Fibroblast of lung (primary cell): ENCODE data around the gene GPRC6A. TPM values are rescaled to one million over a fixed set of nuclear protein-coding genes. Genes with fewer than 3 reads are reported as not detected.
A peak's percentile ranks its signal among the peaks of the same experiment; 100 is the strongest.
"Not testable (repeated sequence)": the region's sequence is repeated elsewhere in the genome, so short reads cannot be mapped to it uniquely, and the experiment has no call there.

ENCODE experiments used
- DNase-seq, 2 donors: peaks; one replicate each; pipeline versions ENCODE4 v3.0.0 to v3.0.0-alpha.2; 2010; ENCODE audit warnings: low read depth in 2 of 2
- H2AFZ ChIP-seq: 2 replicates; pipeline ENCODE4 v1.5.1; 2012; ENCODE audit warnings: low read length, control low read depth, inconsistent platforms
- H3K27ac ChIP-seq: 2 replicates; pipeline ENCODE4 v1.5.1; 2011; ENCODE audit warnings: low read length, control low read depth; ENCODE audit not compliant: insufficient read depth
- H3K27me3 ChIP-seq: 2 replicates; pipeline ENCODE4 v1.5.1; 2011; ENCODE audit warnings: mild to moderate bottlenecking, low read length; ENCODE audit not compliant: control insufficient read depth, insufficient read depth
- H3K36me3 ChIP-seq: 2 replicates; pipeline ENCODE4 v1.5.1; 2011; ENCODE audit warnings: low read length; ENCODE audit not compliant: control insufficient read depth, insufficient read depth
- H3K4me1 ChIP-seq: 2 replicates; pipeline ENCODE4 v1.5.1; 2011; ENCODE audit warnings: low read length; ENCODE audit not compliant: control insufficient read depth, insufficient read depth; ENCODE audit errors: extremely low read depth
- H3K4me2 ChIP-seq: 2 replicates; pipeline ENCODE4 v1.5.1; 2011; ENCODE audit warnings: low read length, control low read depth; ENCODE audit not compliant: insufficient read depth; ENCODE audit errors: extremely low read depth
- H3K4me3 ChIP-seq, 4 experiments: fragments of 200-600 bp in 1 of 4; sonication (generic) in 1 of 4; replicated peaks in 1 of 4; 2 replicates each; pipeline ENCODE4 v1.5.1; 2011 to 2016; ENCODE audit warnings: low read length in 4 of 4, low read depth in 3 of 4, mild to moderate bottlenecking in 3 of 4, control low read depth in 2 of 4, inconsistent platforms in 1 of 4, mixed read lengths in 1 of 4; ENCODE audit not compliant: insufficient read depth in 1 of 4; ENCODE audit errors: control extremely low read depth in 1 of 4
- H3K79me2 ChIP-seq: 2 replicates; pipeline ENCODE4 v1.5.1; 2012; ENCODE audit warnings: mild to moderate bottlenecking, low read length, inconsistent platforms; ENCODE audit not compliant: control insufficient read depth, insufficient read depth
- H3K9ac ChIP-seq: 2 replicates; pipeline ENCODE4 v1.5.1; 2011; ENCODE audit warnings: mild to moderate bottlenecking, low read length, control low read depth; ENCODE audit not compliant: insufficient read depth
- H3K9me3 ChIP-seq: 2 replicates; pipeline ENCODE4 v1.5.1; 2012; ENCODE audit warnings: low read depth, low read length; ENCODE audit not compliant: control insufficient read depth, insufficient read depth
- H4K20me1 ChIP-seq: 2 replicates; pipeline ENCODE4 v1.5.1; 2011; ENCODE audit warnings: low read length; ENCODE audit not compliant: control insufficient read depth, insufficient read depth; ENCODE audit errors: extremely low read depth
- CTCF ChIP-seq, 2 donors: IDR thresholded peaks in 1 of 2; conservative IDR thresholded peaks in 1 of 2; 1 replicate in 1 of 2; 2 replicates in 1 of 2; pipeline ENCODE4 v1.5.1; 2011 to 2012; ENCODE audit warnings: low read length in 2 of 2, control low read depth in 1 of 2, inconsistent platforms in 1 of 2, low read depth in 1 of 2, mild to moderate bottlenecking in 1 of 2
- EZH2 ChIP-seq: IDR thresholded peaks from 2 replicates; pipeline ENCODE4 v1.5.1; 2012; ENCODE audit warnings: low read length, control low read depth, mild to moderate bottlenecking; ENCODE audit errors: missing control alignments
- polyA plus RNA-seq, 2 donors: library from polyadenylated mRNA; depleted of rRNA in 1 of 2; stranded (reverse) in 1 of 2; unstranded in 1 of 2; fragments of >200 nt; gene quantifications; 2 replicates each; pipeline ENCODE4 v1.2.1, GENCODE V29; 2011 to 2012; ENCODE audit warnings: missing spikeins in 1 of 2
- total RNA-seq: library from RNA; depleted of rRNA; stranded (reverse); fragments of >200 nt; gene quantifications from 2 replicates; pipeline ENCODE4 v1.2.1, GENCODE V29; 2014

GPRC6A gene
- total and polyA plus RNA-seq, 2 donors (not counting 1 experiment from before 2014, with no cell fraction given), result not detected

GRCh38 chr6:116842459-116842858 is 13.6 kb upstream of the GPRC6A start:
- TF ChIP-seq EZH2 (no peak), CTCF (conservative IDR thresholded peaks at IDR 0.05 in 1 of 2, IDR thresholded peaks at IDR 0.05 in 1 of 2; ENCODE audit: low read depth in 1 of 2, low read length in 2 of 2) (no peak)
- Histone ChIP-seq H2AFZ (no peak overlapping the region), H3K79me2 (no peaks in the 10 kb centered on the region), H3K27me3 (no peaks in the 10 kb centered on the region), H3K9me3 (no peaks in the 10 kb centered on the region), H4K20me1 (no peaks in the 10 kb centered on the region), H3K36me3 (no peaks in the 10 kb centered on the region), H3K4me1 (no peaks in the 10 kb centered on the region), H3K9ac (no peak overlapping the region), H3K4me3 (no peak overlapping the region), H3K27ac (no peak overlapping the region), H3K4me2 (no peak overlapping the region)
- peak in 1 of 2 donors; percentile 7 for DNase-seq

GRCh38 chr6:116840091-116840490 is 11.2 kb upstream of the GPRC6A start:
- Histone ChIP-seq H4K20me1 (no peaks in the 10 kb centered on the region), H3K4me2 (no peak overlapping the region), H3K9ac (no peak overlapping the region), H3K79me2 (no peaks in the 10 kb centered on the region), H3K36me3 (no peaks in the 10 kb centered on the region), H3K4me1 (no peaks in the 10 kb centered on the region), H3K4me3 (no peak overlapping the region), H2AFZ (no peak overlapping the region), H3K9me3 (no peaks in the 10 kb centered on the region), H3K27ac (no peak overlapping the region), H3K27me3 (no peaks in the 10 kb centered on the region)
- TF ChIP-seq EZH2 (no peak), CTCF (conservative IDR thresholded peaks at IDR 0.05 in 1 of 2, IDR thresholded peaks at IDR 0.05 in 1 of 2; ENCODE audit: low read depth in 1 of 2, low read length in 2 of 2) (no peak)
- DNase-seq, result peak; percentile 38 to 75

DNA sequence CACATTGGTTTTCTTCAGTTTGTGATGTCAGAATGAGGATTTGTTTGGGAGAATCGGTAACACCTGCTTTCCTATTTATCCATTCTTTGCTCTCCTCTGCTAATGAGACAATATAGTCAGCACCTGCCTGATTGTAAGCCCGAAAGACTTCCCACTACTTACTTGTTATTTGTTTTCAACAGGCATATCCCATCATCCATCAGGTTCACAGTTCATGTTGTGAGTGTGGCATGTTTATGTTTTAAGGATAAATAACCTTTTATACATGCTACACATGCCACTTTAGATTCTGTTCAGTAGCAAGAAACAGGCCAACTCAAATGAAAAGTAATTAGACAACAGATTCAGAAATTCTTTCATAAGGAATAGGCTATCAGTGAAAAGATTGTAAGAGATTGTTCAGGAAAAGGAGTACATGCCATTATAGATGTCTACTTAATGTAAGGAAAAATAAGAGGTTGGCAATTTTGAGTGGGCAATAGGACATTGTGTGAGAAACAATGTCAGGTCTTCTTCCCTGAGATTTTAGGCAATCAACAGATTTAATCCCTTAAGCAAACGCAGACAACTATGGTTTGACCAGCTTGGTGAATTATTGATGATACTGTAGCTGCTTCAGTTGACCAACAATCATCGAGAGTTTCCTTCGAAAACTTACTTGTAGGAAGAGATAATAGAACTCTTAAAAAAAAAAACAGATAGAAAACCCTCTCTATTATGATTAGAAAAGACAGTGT is 7.9 kb upstream of the GPRC6A start:
- Histone ChIP-seq H3K36me3 (no peaks in the 10 kb centered on the region), H3K9ac (no peak overlapping the region), H3K4me3 (no peak overlapping the region), H3K79me2 (no peaks in the 10 kb centered on the region), H3K9me3 (no peaks in the 10 kb centered on the region), H2AFZ (no peak overlapping the region), H3K4me2 (no peak overlapping the region), H4K20me1 (no peaks in the 10 kb centered on the region), H3K27ac (no peak overlapping the region), H3K4me1 (no peaks in the 10 kb centered on the region), H3K27me3 (no peaks in the 10 kb centered on the region)
- no peak for TF ChIP-seq EZH2
- no peak for TF ChIP-seq CTCF (conservative IDR thresholded peaks at IDR 0.05 in 1 of 2, IDR thresholded peaks at IDR 0.05 in 1 of 2; ENCODE audit: low read depth in 1 of 2, low read length in 2 of 2)
- no peak for DNase-seq

- not testable (repeated sequence) for H3K27me3 ChIP-seq, DNase-seq, H3K4me1 ChIP-seq, H3K36me3 ChIP-seq, H3K9me3 ChIP-seq, H3K4me2 ChIP-seq, H3K79me2 ChIP-seq, H2AFZ ChIP-seq, H3K4me3 ChIP-seq, H4K20me1 ChIP-seq, H3K27ac ChIP-seq, H3K9ac ChIP-seq
Observed at GRCh38 chr6:116834526-116834925, 5.6 kb upstream of the GPRC6A start.
